NCI-H1105 treated with DMSO at 0.1 percent for 48 hours (cell line): ENCODE results near the gene KCNK13.
"Not testable (repeated sequence)": the region's sequence is repeated elsewhere in the genome, so short reads cannot be mapped to it uniquely, and the experiment has no call there.

Experiments
- DNase-seq: peaks from one replicate; lab custom pipeline; 2025; lab: John Stamatoyannopoulos, UW

KCNK13 gene

DNA sequence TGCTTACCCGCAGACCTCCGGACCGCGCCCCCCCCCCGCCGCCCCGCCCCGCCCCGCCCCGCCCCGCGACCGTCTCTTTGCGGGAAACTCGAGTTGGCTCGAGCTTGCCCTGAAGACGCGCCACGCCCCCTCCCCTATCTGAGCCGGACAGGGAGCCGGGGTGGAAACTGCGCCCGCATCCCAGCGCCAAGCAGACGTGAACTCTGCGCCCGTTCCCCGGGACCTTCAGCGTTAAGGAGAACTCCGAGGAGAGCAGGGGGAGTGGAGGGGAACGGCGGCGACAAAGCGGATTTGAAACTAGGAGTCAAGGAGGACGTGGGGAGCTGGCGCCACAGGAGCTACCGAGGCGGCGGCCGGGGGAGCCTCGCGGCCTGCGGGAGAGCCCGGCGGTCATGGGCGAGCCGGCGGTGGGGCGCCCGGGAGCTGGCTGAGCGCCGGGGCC, at the start of gene KCNK13:
TSS of gene KCNK13 (plus strand) at position 310 of the 442 bp plus-strand sequence. CDS start 212 bp downstream, outside the sequence.
- peak; percentile 41 for DNase-seq

DNA sequence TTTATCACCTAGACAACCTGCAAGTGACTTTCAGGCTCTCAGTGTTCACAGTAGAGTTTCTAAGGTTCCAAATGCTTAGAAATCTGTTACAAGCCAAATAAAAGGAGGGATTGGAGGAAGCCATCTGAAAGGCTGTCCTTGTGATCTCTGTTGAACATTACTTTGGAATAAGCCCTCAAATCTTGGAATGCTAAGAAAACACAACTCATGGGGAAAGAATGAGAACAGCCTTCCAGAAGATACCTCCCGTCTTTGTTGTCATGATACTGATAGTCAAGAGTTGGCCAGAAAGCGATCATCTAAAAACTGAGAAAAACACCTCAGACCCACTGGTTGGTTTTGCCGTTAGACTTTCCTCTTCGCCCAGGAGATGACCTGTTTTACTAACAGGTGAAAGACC, 44.4 kb upstream of the KCNK13 start:
- DNase-seq, result no peak

- no peak for DNase-seq
Measured at GRCh38 chr14:90019824-90020523, 41.8 kb upstream of the KCNK13 start.

DNA sequence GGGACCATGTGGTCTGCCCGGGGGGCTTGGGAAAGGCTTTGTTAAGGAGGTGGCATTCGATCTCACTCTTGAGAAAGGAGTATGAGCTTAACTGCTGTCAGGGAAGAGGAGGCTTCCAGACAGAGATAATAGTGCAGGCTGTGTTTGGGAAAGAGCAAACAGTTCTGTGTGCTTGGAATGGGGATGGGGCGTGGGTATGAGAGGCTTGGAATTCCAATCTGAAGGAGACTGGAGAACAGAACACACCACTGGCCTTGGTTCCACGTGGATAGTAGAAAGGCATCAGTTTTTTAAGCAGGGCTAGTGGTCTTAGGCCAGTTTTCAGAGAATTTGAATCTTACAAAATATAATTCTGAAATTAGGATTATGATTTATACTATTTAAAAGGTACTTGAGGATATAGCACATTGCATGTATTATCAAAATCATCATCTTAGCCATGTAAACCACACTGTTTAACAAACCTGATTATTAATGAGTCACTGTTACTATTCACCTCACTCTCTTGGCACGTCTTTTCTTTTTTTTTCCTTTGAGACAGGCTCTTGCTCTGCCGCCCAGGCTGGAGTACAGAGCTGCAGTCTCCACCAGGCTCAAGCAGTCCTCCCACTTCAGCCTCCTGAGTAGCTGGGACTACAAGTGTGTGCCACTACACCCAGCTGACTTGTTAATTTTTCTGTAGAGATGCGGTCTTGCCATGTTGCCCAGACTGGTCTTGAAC, 38.5 kb upstream of the KCNK13 start:
- DNase-seq, result no peak

- no peak for DNase-seq
Measured at GRCh38 chr14:90024910-90025309, 36.9 kb upstream of the KCNK13 start.

- DNase-seq, result not testable (repeated sequence)
Measured at GRCh38 chr14:90026608-90027007, 35.2 kb upstream of the KCNK13 start.

DNA sequence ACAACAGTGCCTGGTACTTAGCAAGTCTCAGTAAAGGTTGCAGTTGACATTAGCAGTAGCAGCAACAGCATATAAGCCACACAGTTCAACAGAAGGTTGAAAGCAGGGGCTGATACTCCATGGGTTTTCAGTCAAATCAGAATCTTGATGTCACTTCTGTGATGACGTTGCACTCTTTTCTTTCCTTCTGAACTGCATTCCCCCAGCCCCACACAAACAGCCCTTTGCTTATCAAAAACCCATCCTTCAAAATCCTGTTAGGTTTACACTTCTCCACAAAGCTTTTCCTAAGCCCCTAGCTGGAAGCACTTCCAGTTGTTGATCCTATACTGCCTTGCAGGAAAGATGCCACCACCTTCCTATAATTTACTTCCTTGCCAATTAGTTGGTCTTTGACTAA, 34.0 kb upstream of the KCNK13 start:
- no peak for DNase-seq

DNA sequence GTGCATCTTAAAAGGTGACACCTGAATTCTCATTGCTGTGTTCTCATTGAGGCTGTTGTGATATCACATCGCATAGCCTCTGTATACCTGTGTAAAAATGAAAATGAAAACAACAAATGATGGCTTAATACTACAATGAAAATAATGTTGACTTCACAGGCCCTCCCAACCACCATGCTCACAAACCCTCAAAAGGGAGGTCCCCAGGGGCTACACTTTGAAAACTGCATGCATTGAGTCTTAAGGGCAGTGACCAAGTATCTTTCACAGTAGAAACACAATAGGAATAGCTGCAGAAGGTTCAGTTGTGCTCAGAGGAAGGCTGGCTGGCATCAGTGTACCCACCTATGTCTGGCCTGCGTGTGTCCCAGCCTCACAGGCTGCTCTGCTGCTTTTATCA, 27.6 kb upstream of the KCNK13 start:
- DNase-seq, result no peak

DNA sequence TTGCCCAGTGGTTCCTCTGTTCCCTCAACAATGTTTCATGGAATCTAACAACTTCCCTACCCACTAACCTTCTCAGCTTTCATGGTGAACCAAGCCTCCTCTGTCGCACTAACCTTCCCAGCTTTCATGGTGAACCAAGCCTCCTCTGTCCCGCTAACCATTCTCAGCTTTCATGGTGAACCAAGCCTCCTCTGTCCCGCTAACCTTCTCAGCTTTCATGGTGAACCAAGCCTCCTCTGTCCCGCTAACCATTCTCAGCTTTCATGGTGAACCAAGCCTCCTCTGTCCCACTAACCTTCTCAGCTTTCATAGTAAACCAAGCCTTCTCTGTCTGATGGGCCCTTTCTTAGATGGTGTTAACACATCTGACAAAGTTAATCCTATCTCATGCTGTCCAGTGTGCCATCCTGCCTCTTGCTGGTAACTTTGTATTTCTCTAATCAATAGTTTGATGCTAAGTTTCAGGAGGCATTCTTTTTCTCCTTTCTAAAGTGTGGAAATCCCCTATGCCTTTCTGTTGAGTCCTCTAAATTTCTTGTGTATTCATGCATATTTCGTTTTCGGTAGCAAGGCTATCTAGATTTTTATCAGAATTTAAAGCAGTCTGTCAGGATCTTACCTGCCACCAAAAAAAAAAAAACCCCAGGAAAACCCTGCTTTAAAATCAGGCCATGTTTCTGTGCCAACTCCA, 26.8 kb upstream of the KCNK13 start:
- no peak for DNase-seq

DNA sequence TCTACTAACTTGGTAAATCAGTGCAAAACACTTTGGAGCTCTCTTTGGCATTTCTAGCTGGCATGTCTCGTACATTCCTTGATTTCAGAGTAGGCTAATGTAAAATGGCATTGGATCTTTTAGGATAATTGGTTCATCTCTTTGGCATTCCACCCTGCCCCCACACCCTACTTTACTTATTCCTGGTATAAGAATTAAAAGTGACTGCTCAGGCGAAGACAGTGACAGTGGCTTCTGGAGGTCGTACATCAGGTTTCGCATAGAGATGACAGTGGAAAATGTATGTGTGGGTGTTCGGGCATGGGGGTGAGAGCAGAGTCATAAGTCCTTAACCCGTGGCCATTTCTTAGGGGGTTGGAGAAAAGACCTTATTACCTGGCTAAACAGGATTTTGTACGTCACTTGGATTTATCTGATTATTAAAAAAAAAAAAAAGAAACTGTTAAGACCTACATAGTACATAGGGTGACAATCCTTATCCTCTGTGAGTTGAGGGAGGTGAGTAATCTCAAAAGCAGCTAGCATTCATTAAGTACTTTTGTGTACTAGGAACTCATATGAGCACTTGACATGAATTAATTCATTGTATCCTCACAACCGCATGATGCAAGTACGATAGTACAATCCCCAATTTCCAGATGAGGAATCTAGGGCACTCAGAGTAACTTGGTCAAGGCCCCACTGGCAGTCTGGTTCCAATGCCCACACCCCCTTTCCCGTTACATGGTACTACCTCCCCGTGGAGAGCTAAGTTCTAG, 22.4 kb upstream of the KCNK13 start:
- no peak for DNase-seq

DNA sequence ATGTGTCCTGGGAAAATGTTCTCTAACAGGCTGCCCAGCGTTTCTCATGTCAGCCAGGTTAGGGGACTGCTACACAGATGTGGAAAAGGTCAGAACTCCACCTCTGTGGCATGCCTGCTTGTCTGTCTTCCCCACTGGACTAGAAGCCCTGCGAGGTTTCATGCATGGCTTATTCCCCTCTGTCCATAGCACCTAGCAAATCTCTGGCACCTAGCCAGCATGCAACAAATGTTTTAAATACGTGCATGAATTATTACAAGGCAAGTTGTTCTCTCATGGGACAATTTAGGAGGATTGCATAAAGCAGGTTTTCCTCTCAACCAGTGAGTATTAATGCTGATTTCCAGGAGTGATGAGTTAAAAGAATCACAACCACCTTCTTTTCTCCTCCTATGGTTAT, 21.4 kb upstream of the KCNK13 start:
- DNase-seq, result no peak

GRCh38 chr14:90042496-90043252, 19.1 kb upstream of the KCNK13 start:
- DNase-seq, result no peak

- no peak for DNase-seq
Measured at GRCh38 chr14:90045616-90046015, 16.2 kb upstream of the KCNK13 start.

GRCh38 chr14:90049390-90049789, 12.4 kb upstream of the KCNK13 start:
- no peak for DNase-seq

DNA sequence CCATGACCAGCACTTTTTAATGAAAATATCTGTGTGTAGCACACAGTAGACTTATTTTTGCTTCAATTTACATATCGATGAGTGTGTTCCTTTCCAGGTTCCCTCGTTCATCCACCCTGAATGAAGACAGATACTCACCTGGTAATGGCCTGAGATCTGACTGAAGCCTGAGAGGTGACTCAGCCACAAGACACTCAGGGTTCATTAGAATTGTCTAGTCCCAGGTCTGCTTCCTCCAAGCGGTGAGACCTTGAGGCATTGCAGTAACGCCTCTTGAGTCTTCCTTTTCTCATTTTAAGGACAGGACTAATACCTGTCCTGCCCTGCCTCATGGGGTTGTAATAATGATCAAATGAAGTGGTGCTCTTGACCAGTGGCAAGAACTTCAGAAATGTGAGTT, 11.5 kb upstream of the KCNK13 start:
- no peak for DNase-seq

GRCh38 chr14:90053044-90053443, 8.8 kb upstream of the KCNK13 start:
- no peak for DNase-seq

- no peak for DNase-seq
Measured at GRCh38 chr14:90054803-90055202, 7.0 kb upstream of the KCNK13 start.

- DNase-seq, result no peak
Measured at GRCh38 chr14:90056826-90057225, 5.0 kb upstream of the KCNK13 start.

GRCh38 chr14:90058876-90059458, 2.8 kb upstream of the KCNK13 start:
- no peak for DNase-seq

DNA sequence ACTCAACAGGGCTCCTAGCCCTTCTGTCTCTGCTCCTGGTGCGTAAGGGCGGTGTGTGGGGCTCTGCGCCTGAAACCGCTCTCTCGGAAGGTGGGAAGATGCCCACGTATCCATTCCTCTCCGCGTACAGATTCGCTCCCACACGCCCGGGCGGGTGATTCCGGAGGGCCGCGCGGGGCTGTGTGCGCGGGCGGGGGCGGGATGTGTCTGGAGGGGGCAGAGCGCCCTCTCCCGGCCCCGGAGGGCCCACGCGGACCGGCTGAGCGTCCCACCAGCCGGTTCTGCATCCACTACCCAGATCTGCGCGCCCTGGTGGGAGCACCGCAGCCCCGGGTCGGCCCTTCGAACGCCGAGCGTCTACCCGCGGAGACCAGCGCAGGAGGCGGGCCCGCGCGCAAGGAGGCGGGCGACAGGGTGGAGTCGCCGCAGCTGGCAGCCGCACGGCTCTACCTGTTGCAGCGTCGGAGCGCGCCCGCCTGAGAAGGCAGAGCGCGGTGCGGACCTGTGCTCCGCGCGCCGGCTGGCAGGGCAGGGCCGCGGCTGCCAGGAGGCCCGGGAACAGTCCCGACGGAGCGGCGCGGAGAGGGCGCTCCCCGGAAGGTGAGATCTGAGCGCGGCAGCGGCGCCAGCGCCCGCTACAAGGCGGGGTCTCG, 1.4 kb upstream of the KCNK13 start:
- peak; percentile 83 for DNase-seq
